A549 treated with dexamethasone at 1 μM for 4 hours (cell line): ENCODE results near the gene TNS3. TPM values are rescaled to one million over a fixed set of nuclear protein-coding genes. Genes with fewer than 3 reads are reported as not detected.

ENCODE experiments used
- total RNA-seq: library from RNA; stranded (reverse); fragments of 200-300 nt; extraction: Qiagen RNA extraction; gene quantifications from 5 replicates; pipeline ENCODE4 v1.2.3, GENCODE V29; 2022

TNS3 gene
- total RNA-seq = 59.9 to 86.3 TPM (median 81.1 TPM) in 5 replicates

GRCh38 chr7:47581804-47582763 lies at the start of gene TNS3:
Gene TNS3, minus strand, starts transcription at chr7:47582111. Its CDS starts 142,475 bp downstream, at chr7:47439636.

